Ishikawa (cell line): ENCODE data around the gene IPCEF1.

ENCODE experiments used
- EP300 ChIP-seq: IDR thresholded peaks from 2 replicates; pipeline ENCODE4 v1.6.1; 2012; ENCODE audit warnings: borderline replicate concordance
- MAX ChIP-seq: IDR thresholded peaks from 2 replicates; pipeline ENCODE4 v1.6.1; 2012
- REST ChIP-seq: IDR thresholded peaks from 2 replicates; pipeline ENCODE4 v1.6.1; 2012; ENCODE audit warnings: low read depth, mild to moderate bottlenecking
- TEAD4 ChIP-seq: IDR thresholded peaks from 2 replicates; pipeline ENCODE4 v1.6.1; 2012
- YY1 ChIP-seq: IDR thresholded peaks from 2 replicates; pipeline ENCODE4 v1.6.1; 2012; ENCODE audit warnings: low read depth
- TF ChIP-seq, protein P1 (sequence below): IDR thresholded peaks from 2 replicates; pipeline ENCODE4 v1.6.1; 2012

DNA sequence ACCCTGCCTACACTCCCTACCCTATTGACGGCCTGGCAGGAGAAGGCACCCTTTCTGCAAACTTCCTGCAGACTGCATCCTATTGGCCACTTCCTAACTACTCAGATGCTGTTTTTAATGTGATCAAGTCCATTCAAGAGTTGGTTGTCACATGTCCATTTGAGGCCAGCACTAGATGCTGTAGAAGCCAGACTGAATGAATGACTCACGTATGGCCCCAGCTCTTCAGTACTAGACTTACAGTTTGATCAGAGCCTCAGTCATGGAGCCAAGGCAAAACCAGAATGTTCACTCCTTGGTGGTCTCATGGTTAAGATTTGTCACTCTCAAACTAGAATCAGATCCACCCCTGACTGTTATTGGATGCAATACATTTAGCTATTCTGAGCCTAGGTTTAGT is 215.9 kb downstream of the IPCEF1 start:
- TF ChIP-seq YY1 (no peak), EP300 (no peak), TEAD4 (no peak), MAX (no peak), REST (no peak)
- TF ChIP-seq, protein P1, sequence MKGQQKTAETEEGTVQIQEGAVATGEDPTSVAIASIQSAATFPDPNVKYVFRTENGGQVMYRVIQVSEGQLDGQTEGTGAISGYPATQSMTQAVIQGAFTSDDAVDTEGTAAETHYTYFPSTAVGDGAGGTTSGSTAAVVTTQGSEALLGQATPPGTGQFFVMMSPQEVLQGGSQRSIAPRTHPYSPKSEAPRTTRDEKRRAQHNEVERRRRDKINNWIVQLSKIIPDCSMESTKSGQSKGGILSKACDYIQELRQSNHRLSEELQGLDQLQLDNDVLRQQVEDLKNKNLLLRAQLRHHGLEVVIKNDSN = no peak
